DMS153 treated with DMSO at 0.1 percent for 48 hours (cell line): ENCODE results near the gene CDH23.

Source experiments
- DNase-seq: peaks from one replicate; lab custom pipeline; 2025; ENCODE audit not compliant: unreplicated experiment; lab: John Stamatoyannopoulos, UW

The CDH23 gene

DNA sequence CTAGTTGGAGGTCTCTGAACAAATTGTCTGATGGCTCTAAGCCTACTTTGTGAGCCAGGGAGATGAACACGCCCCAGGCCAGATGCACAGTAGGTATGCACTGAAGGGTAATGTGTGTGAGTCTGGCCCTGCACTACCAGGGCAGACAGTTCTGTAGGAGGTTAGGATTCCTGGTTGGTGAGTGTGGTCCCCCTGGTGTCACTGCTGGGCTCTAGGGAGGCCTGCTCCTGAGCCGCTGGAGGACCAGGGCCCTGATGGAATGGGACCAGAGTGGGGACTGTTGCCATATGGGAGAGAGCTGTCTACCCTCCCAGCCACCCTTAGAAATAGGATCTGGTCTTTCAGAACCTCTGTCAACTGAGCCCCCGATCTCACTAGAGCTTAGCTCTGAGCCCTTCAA lies 42.0 kb downstream of the CDH23 start:
- no peak for DNase-seq

- DNase-seq, result no peak
These were observed 43.1 kb downstream of the CDH23 start for GRCh38 chr10:71439670-71440425.

- DNase-seq, result no peak
These were observed 43.9 kb downstream of the CDH23 start for GRCh38 chr10:71440506-71441035.

GRCh38 chr10:71442000-71442399 lies 45.3 kb downstream of the CDH23 start:
- DNase-seq, result no peak

DNA sequence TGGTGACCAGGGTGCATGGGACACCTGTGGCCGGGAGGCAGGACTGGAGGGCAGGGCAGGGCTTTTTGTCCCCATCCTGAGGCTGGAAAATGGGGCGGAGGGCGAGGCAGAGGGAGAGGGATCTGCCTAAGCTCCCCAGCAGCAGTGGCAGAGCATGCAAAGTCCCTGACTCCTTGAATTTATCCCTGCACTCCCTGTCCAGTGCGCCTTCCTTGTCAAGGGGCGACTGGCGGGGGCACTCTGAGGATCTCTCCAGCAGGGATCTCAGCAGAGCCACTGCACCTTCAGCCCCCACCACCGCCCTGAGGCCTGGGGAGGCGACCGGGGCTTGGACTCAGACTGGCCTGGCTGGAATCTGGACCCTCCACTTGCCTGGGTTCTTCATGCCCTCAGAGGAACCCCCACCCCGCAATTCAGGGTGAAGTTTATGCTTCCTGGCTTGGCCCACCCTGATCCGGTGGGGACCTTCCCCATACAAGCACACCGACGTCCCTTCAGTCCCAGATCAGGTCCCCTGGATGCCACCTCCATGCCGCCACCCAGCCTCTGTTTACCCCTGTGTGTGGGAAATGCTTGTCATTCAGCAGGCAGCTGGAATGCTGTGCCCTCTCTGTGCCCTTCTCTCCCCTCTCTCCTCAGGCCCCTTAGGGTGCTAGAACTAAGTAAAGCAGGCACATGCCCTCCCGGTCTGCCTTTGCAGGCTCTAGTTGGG lies 46.3 kb downstream of the CDH23 start:
- DNase-seq, result no peak

DNA sequence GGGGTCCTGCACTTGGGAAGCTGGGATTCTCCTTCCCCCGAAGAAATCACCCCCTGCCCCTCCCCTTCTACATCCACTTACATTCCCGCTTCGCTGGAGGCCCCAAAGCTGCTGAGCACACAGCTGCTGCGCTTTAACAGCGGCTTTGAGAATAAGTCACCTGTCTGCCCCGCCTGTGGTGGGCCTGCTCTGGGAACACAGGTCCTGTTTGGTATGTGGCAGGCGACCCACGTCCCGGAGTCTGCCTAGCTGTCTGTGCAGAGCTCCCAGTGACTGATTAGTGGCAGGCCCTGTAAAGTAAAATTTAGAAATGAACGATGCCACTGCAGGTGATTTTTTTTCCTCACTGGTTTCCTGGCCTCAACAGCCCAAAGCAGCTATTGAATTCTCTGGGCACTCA lies 47.0 kb downstream of the CDH23 start:
- DNase-seq, result no peak

- no peak for DNase-seq
These were observed 47.7 kb downstream of the CDH23 start for GRCh38 chr10:71444284-71445054.

GRCh38 chr10:71447676-71448075 lies 51.0 kb downstream of the CDH23 start:
- DNase-seq, result no peak

- no peak for DNase-seq
These were observed 51.4 kb downstream of the CDH23 start for GRCh38 chr10:71448146-71448545.

- no peak for DNase-seq
These were observed 52.3 kb downstream of the CDH23 start for GRCh38 chr10:71449026-71449425.

- DNase-seq, result no peak
These were observed 55.0 kb downstream of the CDH23 start for GRCh38 chr10:71451754-71452153.

GRCh38 chr10:71453186-71453585 lies 56.5 kb downstream of the CDH23 start:
- no peak for DNase-seq

DNA sequence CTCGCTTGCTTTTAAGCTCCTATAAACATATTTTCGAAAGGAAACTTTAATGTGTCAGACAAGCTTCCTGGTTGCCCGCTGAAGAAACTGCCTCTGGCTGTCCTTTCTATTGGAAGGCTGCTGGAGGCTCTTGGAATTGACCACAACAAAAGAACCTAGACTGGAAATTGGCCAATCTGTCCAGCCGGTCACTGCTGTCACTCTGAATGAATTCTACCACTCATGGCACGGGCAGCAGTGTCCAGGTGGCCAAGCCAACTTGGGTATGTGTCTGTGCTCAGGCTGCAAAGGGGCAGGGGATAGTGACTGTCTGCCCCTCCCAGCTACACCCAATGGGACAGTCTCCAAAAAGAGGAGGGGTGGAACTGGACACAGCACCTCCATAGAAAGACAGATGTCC lies 57.6 kb downstream of the CDH23 start:
- DNase-seq, result no peak

DNA sequence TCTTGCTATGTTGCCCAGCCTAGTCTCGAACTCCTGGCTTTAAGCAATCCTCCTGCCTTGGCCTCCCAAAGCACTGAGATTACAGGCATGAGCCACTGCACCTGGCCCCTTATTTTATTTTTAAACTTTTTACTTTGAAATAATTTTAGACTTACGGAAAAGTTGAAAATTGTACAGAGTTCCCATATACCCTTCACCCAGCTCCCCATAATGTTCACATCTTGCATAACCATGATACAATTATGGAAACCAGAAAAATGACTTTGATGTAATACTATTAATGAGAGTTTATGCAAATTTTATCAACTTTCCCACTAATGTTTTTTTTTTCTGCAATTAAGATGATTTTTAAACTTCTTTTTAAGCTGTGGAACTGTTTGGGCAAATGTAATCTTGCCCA lies 58.3 kb downstream of the CDH23 start:
- DNase-seq, result no peak

DNA sequence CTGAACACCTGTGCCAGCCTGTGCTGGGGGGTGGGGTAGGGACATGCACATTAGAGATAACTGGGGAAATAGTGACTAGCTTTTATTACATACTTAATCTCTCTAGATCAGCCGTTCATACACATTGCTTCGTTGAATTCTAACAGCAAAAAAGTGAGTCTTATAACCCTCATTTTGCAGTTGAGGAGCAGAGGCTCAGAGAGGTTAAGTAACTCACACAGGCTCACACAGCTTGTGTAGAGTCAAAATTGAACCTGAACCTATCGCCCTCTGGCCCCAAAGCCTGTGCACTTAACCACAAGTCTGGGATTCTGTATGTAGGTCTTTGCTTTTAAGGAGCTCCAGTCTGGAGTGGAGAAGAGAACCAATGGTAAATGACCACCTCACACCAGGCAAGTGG lies 59.9 kb downstream of the CDH23 start:
- no peak for DNase-seq

- DNase-seq, result no peak
These were observed 61.2 kb downstream of the CDH23 start for GRCh38 chr10:71457908-71458307.

- DNase-seq, result no peak
These were observed 61.7 kb downstream of the CDH23 start for GRCh38 chr10:71458387-71458786.

- DNase-seq, result no peak
These were observed 62.8 kb downstream of the CDH23 start for GRCh38 chr10:71459513-71459912.

- DNase-seq, result no peak
These were observed 63.9 kb downstream of the CDH23 start for GRCh38 chr10:71460615-71461014.

DNA sequence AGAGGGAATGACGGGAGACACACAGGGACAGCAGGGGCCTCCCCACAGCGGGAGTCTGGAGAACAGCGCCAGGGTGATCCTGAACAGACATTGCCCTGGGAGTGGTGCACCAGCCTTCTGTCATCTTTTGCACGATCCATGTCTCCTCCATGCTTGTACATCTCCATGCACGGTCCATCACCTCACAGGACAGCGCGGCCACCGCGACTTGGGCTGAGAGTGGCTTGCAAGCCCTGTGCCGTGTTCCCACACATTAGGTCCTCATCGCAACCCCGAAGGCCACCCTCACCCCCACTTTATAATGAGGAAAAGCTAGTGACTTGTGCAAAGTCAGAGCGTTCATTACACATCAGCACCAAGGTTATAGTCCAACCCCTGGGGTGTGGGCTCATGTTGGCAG lies 64.7 kb downstream of the CDH23 start:
- DNase-seq, result no peak

- no peak for DNase-seq
These were observed 65.6 kb downstream of the CDH23 start for GRCh38 chr10:71462062-71462935.
